Embryonic facial prominence (tissue), 1 donor: ENCODE results near the gene DDR2.
"Not testable (repeated sequence)": the region's sequence is repeated elsewhere in the genome, so short reads cannot be mapped to it uniquely, and the experiment has no call there.

Experiments
- DNase-seq: peaks from one replicate; pipeline ENCODE4 v3.0.0-alpha.2; 2016; ENCODE audit errors: extremely low spot score

DDR2 gene

GRCh38 chr1:162772571-162773154 lies 140.4 kb downstream of the DDR2 start:
- no peak for DNase-seq

DNA sequence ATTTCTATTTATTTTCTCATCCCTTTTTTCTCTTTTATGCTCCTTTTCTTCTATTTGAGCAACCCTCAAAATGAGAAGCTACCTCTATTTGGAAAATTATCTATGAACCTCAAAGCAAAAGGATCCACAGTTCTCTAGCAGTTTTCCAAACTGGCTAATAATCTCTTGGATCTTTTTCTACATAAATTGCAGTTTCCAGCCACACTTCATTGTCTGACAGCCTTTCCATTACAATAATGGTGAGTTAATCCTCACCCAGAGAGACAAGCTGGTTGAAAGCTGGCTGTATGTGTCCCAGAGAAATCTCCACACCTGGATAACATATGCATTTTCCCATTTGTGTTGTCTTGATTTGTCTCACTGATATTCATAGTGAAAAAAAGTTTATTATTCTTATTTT lies 141.7 kb downstream of the DDR2 start:
- no peak for DNase-seq

GRCh38 chr1:162779043-162779442 lies 146.8 kb downstream of the DDR2 start:
- no peak for DNase-seq

DNA sequence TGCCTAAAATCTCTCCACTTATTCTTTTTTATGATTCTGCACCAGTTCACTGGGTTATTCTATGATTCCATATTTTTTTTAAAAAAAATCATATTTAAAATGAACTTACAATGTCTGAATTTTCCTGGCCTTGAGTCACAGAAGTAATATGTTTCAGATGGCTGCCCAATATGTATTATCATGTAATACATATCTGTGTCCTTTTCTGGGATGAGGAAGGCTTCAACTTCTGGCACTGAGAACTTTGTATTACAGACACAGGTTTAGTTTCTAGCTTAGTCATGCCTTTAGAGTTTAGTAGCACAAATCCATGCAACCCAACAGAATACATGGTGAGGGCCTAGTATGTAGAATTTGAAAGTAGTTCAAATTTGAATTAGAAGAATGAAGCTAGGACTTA lies 150.4 kb downstream of the DDR2 start:
- DNase-seq, result no peak

GRCh38 chr1:162784926-162785325 lies 152.7 kb downstream of the DDR2 start:
- DNase-seq, result not testable (repeated sequence)

GRCh38 chr1:162788783-162789182 lies 156.5 kb downstream of the DDR2 start:
- not testable (repeated sequence) for DNase-seq

GRCh38 chr1:162790303-162790984 lies 158.2 kb downstream of the DDR2 start, which contains the start of gene HSD17B7:
Gene HSD17B7 (plus strand): TSS chr1:162790702. CDS start chr1:162790801, 99 bp downstream.
- DNase-seq, result not testable (repeated sequence)

- not testable (repeated sequence) for DNase-seq
Measured at GRCh38 chr1:162790985-162791357, 158.7 kb downstream of the DDR2 start.

DNA sequence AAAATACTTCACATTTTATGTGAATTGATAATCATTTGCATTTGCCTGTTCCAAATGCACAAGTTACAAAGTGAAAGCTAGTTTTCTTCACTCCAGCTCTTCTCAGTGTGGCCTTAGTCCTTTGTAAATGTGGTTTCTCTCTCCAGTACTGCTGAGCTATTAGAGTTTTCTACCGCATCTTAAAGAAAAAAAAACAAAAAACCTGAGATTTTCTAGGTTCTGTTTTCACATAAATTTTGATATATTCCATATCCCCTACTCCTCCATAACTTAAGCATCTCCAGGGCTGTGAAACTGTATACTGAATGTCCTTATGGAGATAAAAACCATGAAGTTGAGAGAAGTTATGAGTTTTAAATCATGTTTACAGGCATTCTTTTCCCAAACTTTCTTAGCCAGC lies 162.0 kb downstream of the DDR2 start:
- not testable (repeated sequence) for DNase-seq

DNA sequence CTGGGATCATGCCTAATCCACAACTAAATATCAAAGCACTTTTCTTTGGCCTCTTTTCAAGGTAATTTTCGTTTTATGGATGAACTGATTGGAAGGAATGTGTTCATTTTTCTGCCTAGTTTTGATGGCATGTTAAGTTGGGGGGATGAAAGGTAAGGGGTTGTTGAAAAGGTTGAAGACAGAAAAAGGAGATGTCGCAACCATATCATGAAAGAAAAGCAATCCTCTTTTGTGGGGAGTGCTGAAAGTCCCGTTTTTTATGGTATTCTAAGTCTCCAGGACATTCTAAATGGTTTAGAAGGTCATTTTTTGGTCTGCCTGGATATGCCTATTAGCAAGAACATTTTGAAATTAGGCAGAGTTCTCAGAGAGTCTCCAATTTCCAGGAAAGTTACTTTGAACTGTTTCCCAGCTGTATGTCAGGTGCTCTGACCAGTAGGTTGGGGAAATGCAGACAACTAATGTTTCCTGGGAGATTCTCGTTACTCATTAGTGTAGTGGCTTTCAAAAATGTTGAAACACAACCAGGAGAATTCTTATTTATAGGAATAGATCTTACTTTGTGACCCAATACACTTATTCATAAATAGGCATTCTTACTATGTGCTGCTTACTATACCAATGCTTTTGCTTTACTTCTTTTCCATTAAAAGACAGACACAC lies 164.5 kb downstream of the DDR2 start:
- DNase-seq, result not testable (repeated sequence)

GRCh38 chr1:162799995-162800830 lies 167.9 kb downstream of the DDR2 start:
- DNase-seq, result peak; percentile 40

DNA sequence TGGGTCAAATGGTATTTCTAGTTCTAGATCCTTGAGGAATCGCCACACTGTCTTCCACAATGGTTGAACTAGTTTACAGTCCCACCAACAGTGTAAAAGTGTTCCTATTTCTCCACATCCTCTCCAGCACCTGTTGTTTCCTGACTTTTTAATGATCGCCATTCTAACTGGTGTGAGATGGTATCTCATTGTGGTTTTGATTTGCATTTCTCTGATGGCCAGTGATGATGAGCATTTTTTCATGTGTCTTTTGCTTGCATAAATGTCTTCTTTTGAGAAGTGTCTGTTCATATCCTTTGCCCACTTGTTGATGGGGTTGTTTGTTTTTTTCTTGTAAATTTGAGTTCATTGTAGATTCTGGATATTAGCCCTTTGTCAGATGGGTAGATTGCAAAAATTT lies 175.2 kb downstream of the DDR2 start:
- not testable (repeated sequence) for DNase-seq

GRCh38 chr1:162812357-162812756 lies 180.1 kb downstream of the DDR2 start:
- DNase-seq, result not testable (repeated sequence)

GRCh38 chr1:162818136-162818535 lies 185.9 kb downstream of the DDR2 start:
- not testable (repeated sequence) for DNase-seq

DNA sequence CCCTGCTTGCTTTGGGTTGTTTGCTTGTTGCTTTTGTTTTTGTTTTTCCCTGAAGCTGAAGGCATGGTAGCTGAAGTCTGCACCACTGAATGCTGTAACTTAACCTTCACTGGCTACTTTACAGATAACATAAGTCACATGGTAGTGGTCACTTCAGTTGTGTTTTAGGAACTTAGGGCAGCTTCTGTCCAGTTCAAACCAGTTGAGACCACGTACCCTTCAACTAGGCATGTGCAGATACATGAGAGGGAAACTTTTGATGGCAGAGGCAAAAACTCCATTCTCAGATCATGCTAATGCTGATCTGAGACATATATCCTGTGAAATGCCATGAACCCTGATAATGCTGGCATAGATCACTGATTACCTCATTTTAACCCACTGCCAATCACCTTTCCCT lies 186.4 kb downstream of the DDR2 start:
- not testable (repeated sequence) for DNase-seq

DNA sequence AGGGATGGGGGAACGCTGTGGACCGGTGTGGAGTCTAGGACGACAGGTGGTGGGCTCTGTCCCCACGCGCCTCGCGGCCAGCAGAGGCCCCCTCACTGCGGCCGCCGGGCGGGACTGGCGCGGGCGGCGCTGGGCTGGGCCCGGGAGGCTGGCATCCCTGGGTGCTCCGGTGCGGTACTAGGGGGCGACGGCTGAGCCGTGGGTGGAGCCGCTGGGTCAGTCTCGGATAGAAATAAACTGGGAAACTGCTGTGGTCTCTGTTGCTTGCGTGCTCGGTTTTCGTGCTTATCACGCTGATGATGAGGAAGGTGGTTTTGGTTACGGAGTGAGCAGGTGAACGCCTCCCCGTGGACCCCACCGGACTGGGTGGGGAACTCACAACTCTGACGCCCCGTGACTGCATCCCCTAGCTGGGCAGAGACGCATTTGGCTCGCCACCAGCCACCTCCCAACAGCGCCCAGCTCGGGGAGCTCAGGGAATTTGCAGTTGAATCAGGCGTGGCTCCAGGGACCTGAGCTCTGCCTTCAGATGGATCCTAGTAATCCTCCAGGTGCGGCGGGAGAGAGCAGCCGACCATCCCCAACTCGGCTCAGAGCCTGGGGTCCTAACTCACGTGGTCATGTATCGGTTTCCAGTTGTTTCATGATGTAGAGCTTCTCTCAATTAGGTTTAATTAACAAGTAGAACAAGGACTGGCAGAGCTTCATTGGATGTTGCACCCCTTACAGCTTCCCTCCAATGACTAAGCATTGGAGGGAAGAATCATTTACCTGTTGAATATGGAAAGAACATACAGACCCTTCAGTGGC lies 190.3 kb downstream of the DDR2 start:
- no peak for DNase-seq

GRCh38 chr1:162823231-162823630 lies 191.0 kb downstream of the DDR2 start:
- no peak for DNase-seq

DNA sequence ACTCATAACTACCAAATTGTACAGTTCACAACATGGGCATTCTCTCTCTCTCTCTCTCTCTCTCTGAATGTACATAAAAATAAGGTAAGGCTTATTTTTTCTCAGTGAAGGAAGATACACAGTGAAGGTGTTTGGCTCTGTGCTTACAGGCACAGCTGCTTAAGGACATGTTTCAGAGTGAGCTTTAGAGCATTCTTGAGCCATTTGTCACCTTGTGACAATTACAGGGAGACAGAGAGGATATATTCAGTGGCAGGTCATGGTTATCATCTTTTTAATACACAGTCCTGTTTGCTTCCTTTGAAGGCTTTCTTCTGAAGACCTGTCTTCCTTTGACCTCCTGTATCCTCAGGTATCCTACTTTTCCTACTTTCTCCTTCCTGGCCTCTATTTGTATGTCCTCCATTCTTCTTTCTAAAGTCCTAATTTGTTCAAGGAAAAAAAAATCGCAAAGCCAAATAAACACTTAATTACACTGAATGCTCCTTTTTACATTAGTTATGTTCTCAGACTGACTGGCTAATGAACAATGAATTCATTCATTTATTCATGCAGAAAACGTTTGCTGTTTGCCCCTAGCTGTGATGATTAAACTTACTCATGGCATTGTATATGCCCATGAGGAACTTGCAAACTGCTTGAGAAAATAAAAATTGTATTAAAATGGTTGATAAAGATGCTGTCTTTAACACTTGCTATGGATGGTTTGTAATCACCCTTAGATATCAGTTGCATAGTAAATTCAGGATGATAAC lies 191.7 kb downstream of the DDR2 start:
- DNase-seq, result no peak

DNA sequence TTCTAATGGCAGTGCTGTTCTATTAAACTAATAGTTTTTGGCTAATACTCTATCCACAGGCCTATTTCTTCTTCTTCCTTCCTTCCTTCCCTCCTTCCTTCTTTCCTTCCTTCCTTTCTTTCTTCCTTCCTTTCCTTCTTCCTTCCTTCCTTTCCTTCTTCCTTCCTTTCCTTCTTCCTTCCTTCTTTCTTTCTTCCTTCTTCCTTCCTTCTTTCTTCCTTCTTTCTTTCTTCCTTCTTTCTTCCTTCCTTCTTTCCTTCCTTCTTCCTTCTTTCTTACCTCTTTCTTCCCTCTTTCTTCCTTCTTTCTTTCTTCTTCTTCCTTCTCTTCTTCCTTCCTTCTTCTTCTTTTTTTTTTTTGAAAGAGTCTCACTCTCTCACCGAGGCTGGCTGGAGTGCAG lies 197.0 kb downstream of the DDR2 start:
- DNase-seq, result no peak

DNA sequence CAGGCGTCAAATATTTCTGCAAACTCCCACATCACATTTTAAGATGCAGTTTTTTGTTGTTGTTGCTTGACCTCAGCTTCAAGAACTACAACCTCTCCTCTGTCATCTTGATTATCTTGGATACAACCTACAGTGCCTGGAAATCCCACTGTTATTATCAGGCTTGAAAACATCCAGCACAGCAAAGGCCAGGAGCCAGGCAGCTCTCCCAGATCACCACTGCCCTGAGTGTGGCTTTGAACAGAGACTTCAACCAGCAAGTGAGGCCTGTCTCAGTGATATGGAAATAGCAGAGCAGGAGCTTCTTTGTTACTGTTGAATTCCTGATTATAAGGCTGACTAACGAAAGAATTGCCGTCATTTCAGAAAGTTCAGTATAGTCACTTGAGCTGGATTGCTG lies 200.2 kb downstream of the DDR2 start:
- no peak for DNase-seq
